HFFc6 (cell line): ENCODE measurements around the gene CDHR1. TPM values are rescaled to one million over a fixed set of nuclear protein-coding genes. Genes with fewer than 3 reads are reported as not detected.

ENCODE experiments used
- DNase-seq: peaks from one replicate; pipeline ENCODE4 v3.0.0-alpha.2; 2018
- H3K27ac Mint-ChIP-seq: 2 replicates; pipeline ENCODE4 v1.8.0; 2020; ENCODE audit warnings: mild to moderate bottlenecking, mixed read lengths
- H3K27me3 Mint-ChIP-seq: 2 replicates; pipeline ENCODE4 v1.8.0; 2021; ENCODE audit warnings: mild to moderate bottlenecking, moderate library complexity, mixed read lengths; ENCODE audit not compliant: insufficient read depth
- H3K36me3 Mint-ChIP-seq: 2 replicates; pipeline ENCODE4 v1.8.0; 2021; ENCODE audit warnings: low read depth, mixed read lengths
- H3K4me1 Mint-ChIP-seq: 2 replicates; pipeline ENCODE4 v1.8.0; 2020; ENCODE audit warnings: low read depth, mixed read lengths
- H3K4me3 Mint-ChIP-seq: 2 replicates; pipeline ENCODE4 v1.8.0; 2020; ENCODE audit warnings: mild to moderate bottlenecking, moderate library complexity, mixed read lengths
- H3K9me3 Mint-ChIP-seq: 2 replicates; pipeline ENCODE4 v1.8.0; 2020; ENCODE audit warnings: mild to moderate bottlenecking, mixed read lengths
- CTCF ChIP-seq: fragments of 200-600 bp; sonication (generic); IDR thresholded peaks from 2 replicates; pipeline ENCODE4 v1.5.0; 2021; ENCODE audit warnings: antibody characterized with exemption, mild to moderate bottlenecking
- total RNA-seq, 6 experiments: library from RNA; stranded (reverse); fragmentation: NEBNext Ultra II Directional; extraction: Animal tissue kit (Norgen Biotek cat#: 25700); gene quantifications; 2 replicates in 1 of 6; 3 replicates in 5 of 6; pipeline ENCODE4 v1.2.3, GENCODE V29; 2021

The CDHR1 gene
- total RNA-seq, 6 experiments from 2014 or later = not detected

GRCh38 chr10:84233940-84234339 is 39.6 kb downstream of the CDHR1 start:
- H3K4me3 Mint-ChIP-seq = no peak overlapping the region
- H3K27me3 Mint-ChIP-seq = peaks cover 15% of the 10 kb centered on the region
- no peaks in the 10 kb centered on the region for H3K36me3 Mint-ChIP-seq
- no peaks in the 10 kb centered on the region for H3K9me3 Mint-ChIP-seq
- no peak for TF ChIP-seq CTCF
- H3K27ac Mint-ChIP-seq = no peak overlapping the region
- DNase-seq = no peak
- H3K4me1 Mint-ChIP-seq = no peaks in the 10 kb centered on the region

GRCh38 chr10:84234479-84234878 is 40.1 kb downstream of the CDHR1 start:
- Mint-ChIP-seq H3K27ac (no peak overlapping the region), H3K4me3 (no peak overlapping the region), H3K4me1 (no peaks in the 10 kb centered on the region), H3K27me3 (peaks cover 15% of the 10 kb centered on the region), H3K36me3 (no peaks in the 10 kb centered on the region), H3K9me3 (no peaks in the 10 kb centered on the region)
- TF ChIP-seq CTCF = no peak
- DNase-seq = no peak

DNA sequence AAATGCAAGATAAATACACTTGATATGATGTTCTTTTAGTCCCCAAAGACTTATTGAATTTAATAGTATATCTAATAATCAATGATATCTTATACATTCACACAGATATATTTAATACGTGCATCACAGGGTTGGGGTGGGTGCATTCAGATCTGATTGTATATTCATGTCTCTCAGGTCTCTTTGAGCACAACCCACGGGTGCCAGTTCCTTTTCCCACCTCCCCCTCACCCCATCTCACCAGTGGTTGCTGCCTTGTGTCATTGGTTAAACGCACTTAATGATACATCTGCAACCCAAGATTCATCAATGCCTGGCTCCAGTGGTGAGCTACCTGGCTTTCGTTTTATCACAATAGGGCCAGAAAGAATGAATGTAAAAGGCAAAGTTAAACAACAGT is 40.8 kb downstream of the CDHR1 start:
- Mint-ChIP-seq H3K4me1 (no peaks in the 10 kb centered on the region), H3K9me3 (no peaks in the 10 kb centered on the region), H3K27ac (no peak overlapping the region), H3K27me3 (peaks cover 17% of the 10 kb centered on the region), H3K36me3 (no peaks in the 10 kb centered on the region), H3K4me3 (no peak overlapping the region)
- DNase-seq = no peak
- no peak for TF ChIP-seq CTCF

DNA sequence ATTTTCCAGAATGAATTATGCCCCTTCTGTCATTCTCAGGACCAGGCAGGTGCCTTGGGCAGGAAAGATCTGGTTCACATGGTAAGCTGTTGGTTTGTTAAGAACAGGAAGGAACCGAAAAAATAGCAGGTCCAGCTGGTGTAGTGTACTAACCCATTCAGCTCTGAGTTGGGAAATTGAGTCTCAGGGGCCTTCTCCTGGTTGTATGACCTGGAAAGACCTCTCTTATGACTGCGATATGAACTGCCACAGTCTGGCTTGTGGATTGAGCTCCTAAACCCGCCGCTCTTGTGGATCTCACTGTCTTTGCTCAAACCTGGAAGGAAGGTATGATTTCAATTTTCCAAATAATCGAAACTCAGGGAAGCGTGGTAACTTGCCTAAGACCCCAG is 42.5 kb downstream of the CDHR1 start:
- no peak for TF ChIP-seq CTCF
- no peak for DNase-seq
- Mint-ChIP-seq H3K9me3 (no peaks in the 10 kb centered on the region), H3K36me3 (no peaks in the 10 kb centered on the region), H3K27ac (no peak overlapping the region), H3K27me3 (peaks cover 24% of the 10 kb centered on the region), H3K4me3 (no peak overlapping the region), H3K4me1 (no peaks in the 10 kb centered on the region)

GRCh38 chr10:84237199-84238051 is 43.1 kb downstream of the CDHR1 start:
- no peak overlapping the region for H3K27ac Mint-ChIP-seq
- no peaks in the 10 kb centered on the region for H3K9me3 Mint-ChIP-seq
- H3K27me3 Mint-ChIP-seq = peaks cover 24% of the 10 kb centered on the region
- no peaks in the 10 kb centered on the region for H3K4me1 Mint-ChIP-seq
- DNase-seq = no peak
- no peaks in the 10 kb centered on the region for H3K36me3 Mint-ChIP-seq
- H3K4me3 Mint-ChIP-seq = no peak overlapping the region
- TF ChIP-seq CTCF = peak; percentile 22
